LNCAP (cell line): ENCODE data around the gene CAV1.

Experiments
- TF ChIP-seq, protein P1 (sequence below): fragments of 450-650 bp; IDR thresholded peaks from 2 replicates; pipeline ENCODE4 v1.5.1; 2017; ENCODE audit warnings: mild to moderate bottlenecking

The CAV1 gene

DNA sequence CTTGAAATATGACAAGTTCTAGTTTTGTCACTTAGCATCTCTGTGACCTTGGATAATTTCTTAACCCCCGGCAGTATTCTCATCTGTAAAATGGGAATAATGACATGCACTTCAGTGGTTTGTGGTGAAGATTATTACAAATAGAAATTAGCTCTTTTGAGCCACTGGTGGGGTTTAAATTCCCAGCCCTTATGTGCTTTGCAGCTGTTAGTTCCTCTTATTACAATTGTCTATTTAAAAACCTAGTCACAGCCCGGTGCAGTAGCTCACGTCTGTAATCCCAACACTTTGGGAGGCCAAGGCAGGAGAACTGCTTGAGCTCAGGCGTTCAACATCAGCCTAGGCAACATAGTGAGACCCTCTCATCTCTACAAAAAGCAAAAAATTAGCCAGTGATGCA is 30.1 kb downstream of the CAV1 start:
- TF ChIP-seq, protein P1, sequence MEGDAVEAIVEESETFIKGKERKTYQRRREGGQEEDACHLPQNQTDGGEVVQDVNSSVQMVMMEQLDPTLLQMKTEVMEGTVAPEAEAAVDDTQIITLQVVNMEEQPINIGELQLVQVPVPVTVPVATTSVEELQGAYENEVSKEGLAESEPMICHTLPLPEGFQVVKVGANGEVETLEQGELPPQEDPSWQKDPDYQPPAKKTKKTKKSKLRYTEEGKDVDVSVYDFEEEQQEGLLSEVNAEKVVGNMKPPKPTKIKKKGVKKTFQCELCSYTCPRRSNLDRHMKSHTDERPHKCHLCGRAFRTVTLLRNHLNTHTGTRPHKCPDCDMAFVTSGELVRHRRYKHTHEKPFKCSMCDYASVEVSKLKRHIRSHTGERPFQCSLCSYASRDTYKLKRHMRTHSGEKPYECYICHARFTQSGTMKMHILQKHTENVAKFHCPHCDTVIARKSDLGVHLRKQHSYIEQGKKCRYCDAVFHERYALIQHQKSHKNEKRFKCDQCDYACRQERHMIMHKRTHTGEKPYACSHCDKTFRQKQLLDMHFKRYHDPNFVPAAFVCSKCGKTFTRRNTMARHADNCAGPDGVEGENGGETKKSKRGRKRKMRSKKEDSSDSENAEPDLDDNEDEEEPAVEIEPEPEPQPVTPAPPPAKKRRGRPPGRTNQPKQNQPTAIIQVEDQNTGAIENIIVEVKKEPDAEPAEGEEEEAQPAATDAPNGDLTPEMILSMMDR = no peak

GRCh38 chr7:116557066-116557585 is 32.3 kb downstream of the CAV1 start:
- TF ChIP-seq, protein P1 = no peak

- TF ChIP-seq, protein P1 = no peak
These were observed 33.1 kb downstream of the CAV1 start for GRCh38 chr7:116557901-116558300.

DNA sequence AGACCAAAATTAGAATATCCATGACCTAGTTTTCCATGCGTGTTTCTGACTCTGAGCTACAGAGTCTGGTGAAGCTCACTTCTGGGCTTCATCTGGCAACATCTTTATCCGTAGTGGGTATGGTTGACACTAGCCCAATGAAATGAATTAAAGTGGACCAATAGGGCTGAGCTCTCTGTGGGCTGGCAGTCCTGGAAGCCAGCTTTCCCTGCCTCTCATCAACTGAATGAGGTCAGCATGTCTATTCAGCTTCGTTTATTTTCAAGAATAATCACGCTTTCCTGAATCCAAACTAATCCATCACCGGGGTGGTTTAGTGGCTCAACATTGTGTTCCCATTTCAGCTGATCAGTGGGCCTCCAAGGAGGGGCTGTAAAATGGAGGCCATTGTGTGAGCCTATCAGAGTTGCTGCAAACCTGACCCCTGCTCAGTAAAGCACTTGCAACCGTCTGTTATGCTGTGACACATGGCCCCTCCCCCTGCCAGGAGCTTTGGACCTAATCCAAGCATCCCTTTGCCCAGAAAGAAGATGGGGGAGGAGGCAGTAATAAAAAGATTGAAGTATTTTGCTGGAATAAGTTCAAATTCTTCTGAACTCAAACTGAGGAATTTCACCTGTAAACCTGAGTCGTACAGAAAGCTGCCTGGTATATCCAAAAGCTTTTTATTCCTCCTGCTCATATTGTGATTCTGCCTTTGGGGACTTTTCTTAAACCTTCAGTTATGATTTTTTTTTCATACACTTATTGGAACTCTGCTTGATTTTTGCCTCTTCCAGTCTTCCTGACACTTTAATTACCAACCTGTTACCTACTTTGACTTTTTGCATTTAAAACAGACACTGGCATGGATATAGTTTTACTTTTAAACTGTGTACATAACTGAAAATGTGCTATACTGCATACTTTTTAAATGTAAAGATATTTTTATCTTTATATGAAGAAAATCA is 35.5 kb downstream of the CAV1 start:
- TF ChIP-seq, protein P1 = no peak

GRCh38 chr7:116561697-116562483 is 37.1 kb downstream of the CAV1 start:
- TF ChIP-seq, protein P1 = no peak

GRCh38 chr7:116562529-116563121 is 37.8 kb downstream of the CAV1 start:
- TF ChIP-seq, protein P1 = no peak

GRCh38 chr7:116565981-116566380 is 41.1 kb downstream of the CAV1 start:
- TF ChIP-seq, protein P1 = no peak
